GM19238 (cell line): ENCODE data around the gene ZFAND5.
A peak's percentile ranks its signal among the peaks of the same experiment; 100 is the strongest.

Source experiments
- DNase-seq: peaks from one replicate; pipeline ENCODE4 v3.0.0; 2011; ENCODE audit warnings: low spot score; ENCODE audit not compliant: insufficient read length

The ZFAND5 gene, protein sequence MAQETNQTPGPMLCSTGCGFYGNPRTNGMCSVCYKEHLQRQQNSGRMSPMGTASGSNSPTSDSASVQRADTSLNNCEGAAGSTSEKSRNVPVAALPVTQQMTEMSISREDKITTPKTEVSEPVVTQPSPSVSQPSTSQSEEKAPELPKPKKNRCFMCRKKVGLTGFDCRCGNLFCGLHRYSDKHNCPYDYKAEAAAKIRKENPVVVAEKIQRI

GRCh38 chr9:72364679-72365524, at the start of gene ZFAND5:
Gene ZFAND5, minus strand, starts transcription at chr9:72365208. Its CDS starts 4,430 bp downstream, at chr9:72360778.
- peak; percentile 93 for DNase-seq

DNA sequence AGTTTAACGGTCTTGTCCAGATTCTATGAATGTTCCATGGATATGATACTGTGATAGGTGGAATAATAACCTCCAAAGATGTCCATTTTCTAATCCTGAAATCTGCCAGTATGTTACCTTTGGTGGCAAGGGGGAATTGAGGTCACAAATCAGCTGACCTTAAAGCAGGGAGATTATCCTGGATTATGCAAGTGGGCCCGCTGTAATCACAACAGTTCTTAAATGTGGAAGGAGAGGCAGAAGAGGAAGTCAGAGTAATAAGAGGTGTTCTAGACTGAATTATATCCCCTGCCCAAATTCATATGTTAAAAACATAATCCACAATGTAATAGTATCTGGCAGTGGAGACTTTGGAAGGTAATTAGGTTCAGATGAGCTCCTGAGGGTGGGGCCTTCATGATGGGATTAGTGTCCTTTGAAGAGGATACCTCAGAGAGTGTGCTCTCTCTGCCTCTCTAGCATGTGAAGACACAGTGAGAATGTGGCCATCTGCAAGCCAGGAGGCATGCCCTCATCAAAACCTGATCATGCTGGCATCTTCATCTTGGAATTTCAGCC, 47.6 kb upstream of the ZFAND5 start:
- no peak for DNase-seq

- DNase-seq: no peak
Measured at GRCh38 chr9:72410214-72410613, 45.2 kb upstream of the ZFAND5 start.

- DNase-seq: no peak
Measured at GRCh38 chr9:72407114-72407513, 42.1 kb upstream of the ZFAND5 start.

- no peak for DNase-seq
Measured at GRCh38 chr9:72402744-72403143, 37.7 kb upstream of the ZFAND5 start.

DNA sequence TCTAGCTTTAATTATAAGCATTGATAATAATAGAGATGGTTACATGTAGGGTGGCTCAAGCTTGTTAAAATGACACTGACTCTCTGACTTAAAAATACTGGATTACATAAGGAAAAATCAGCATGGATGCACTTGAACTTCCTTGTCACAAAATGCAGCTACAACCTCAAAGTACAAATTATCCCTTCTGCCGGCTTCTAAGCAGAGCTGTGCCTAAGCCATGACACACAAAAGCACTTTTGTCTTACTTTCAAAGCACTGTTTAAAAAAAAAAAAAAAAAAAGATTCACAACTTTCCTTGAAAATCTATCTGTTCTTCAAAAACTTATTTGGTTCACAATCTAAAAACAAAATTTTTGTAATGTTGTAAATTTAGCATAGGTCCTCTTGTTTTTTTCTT, 36.4 kb upstream of the ZFAND5 start:
- no peak for DNase-seq

DNA sequence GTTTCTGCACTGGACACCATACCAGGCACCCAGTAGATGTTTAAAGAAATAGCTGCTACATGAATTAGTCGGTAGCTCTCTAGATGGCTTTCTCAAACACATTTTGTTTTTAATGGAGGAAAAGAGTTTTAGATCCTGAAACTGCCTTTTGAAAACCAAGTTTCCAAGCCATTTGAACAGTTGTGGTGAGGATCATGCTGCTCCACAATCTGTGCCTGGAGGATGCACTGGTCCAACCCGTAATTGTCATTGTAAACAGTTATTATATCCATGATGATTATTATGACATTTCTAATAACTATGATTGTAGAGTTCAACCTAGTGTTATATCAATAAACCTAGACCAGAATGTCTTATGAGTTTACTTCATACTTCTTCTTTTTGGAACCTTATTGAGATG, 35.9 kb upstream of the ZFAND5 start:
- no peak for DNase-seq

GRCh38 chr9:72399391-72399790, 34.4 kb upstream of the ZFAND5 start:
- no peak for DNase-seq

DNA sequence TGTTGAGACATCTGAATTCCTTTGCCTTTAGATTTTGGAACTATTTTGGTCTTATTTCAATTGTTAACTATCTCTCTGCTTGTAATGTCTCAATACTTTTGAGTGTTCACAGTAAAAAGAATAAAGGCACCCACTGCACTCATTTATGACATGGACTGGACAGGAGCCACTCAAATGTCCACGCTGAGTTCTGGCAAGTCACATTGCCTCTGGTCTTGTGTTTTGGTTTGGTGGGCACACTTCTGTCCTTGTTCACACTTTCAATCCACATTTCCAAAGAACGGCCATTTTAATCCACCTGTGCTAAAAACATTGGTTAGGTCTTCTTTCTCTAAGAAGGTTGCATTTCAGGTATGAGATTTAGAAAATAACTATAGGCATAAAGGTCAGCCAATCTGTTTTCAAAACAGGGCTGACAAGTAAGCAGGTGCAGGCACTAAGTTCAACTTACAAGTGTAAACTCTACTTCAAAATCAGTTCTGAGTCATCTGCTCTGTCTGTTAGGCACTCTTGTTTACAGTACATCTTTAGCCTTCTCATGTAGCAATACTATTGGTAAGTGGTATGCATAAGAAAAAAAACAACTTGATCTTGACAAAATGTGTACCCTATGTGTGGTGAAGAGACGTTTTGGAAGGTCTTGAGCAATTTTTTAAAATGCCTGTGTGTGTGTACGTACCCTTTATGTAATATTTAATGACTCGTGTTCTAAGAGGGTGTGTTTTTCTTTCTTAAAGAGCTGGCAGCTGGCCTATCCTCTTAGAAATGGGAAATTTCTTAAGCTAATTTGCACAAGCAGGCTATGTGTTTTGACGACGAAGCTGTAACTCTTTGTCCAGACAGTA, 31.5 kb upstream of the ZFAND5 start:
- DNase-seq: no peak

GRCh38 chr9:72394066-72394465, 29.1 kb upstream of the ZFAND5 start:
- no peak for DNase-seq

DNA sequence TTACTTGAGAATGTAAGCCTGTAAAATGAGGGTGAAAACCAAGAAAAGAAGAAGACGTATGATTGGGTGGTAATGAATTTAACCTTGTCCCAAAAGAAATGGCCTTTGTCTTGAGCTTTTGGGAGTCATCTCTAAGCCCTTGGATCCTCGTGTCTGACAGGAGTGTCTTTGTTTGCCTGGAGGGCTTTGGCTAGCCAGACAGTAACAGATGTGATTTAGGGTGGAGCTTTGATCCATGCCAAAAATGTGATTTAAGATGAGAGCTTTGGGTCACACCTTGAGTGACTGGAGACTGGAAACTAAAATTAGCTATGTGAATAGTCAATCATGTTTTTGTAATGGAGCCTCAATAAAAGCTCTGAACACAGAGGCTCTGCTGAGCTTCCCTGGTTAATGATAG, 25.9 kb upstream of the ZFAND5 start:
- DNase-seq: no peak

DNA sequence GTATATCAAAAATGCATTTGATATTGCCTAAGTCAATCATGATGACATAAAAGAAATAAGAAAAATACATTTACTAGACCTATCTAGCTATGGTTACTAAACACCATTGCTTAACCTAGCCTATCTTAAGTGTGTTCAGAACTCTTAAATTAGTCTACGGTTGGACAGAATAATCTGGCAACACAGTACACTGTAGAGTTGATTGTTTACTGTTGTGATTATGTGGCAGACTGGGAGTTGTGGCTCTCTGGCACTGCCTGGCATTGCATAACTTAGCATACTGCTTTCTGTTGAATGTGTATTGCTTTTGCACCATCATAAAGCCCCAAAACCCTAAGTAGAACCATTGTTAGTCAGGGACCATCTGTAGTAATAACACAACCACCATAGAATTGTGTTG, 21.2 kb upstream of the ZFAND5 start:
- no peak for DNase-seq

DNA sequence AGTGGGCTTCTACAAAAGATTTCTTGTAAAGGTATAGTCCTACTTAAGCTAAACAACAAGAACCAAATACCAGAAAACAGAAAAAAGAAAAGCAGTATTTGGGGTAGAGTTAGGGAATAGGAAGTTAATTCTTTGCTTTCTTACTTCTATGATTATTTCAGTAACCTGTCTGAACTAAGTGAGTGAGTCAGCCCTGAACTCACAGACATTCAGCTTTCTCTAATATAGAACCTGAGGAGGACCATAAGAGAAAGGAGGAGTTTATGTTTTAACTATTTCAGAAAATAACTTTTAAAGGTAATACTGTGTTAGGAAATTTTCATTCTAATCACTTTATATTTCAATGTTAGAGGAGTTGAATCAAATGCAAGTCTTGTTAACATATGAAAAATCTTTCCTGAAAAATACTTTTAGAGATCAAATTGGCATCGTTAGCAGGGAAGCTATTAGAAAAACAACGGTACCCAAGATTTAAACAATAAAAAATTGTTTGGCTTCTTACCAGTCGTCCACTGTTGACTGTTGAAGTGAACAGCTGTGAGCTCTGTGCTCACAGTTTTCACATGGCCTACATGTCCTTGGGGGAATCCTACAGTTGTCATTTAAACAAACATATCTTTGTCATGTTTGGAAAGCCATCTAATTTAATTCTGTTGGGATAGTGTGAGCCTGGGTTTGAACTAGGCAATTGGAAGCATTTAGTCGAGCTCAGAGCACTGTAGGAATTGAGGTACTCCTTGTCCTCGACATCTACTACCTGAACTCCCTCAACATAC, 19.9 kb upstream of the ZFAND5 start:
- no peak for DNase-seq

DNA sequence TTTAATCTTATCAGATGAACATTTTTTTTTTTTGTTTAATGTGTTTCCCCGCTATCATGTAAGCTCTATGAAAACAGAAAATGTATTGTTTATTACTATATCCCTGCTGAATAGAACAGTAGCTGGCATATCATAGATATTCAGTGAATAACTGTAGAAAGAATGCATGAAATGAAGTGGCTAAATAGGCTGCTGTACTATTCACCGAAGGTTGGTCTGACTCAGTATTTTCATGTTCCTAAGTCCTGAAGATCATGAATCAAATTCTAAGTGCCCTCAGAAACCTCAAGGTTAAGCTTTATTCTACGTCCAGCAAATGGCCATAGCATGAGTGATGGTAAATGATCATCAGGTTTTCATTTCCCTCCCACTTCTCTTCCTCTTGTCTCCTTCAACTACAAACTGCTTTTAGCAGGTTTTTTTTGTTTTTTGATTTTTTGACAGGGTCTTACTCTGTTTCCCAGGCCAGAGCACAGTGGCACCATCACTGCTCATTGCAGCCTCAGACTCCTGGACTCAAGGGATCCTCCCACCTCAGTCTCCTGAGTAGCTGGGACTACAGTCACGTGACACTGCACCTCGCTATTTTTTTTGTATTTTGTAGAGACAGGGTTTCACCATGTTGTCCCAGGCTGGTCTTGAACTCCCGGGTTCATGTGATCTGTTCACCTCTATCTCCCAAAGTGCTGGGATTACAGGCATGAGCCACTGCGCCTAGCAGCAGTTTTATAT, 19.1 kb upstream of the ZFAND5 start:
- DNase-seq: no peak

DNA sequence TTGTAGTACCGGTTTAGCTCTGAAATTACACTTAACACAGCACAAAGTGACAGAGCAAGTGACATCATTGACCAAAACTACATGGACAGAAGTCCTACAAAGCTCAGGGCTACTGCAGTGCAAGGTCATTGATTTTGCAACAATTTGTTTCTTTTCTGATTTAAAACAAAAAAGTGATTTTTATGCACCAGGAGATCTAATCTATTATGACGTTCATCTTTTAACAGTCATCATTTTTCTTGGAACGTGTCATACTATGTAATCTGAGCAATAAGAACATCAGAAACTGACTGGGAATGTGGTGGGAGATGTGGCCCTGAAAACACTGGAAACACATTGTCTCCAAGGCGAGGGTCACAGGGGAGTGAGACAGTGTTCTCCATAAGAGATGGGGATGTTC, 17.4 kb upstream of the ZFAND5 start:
- DNase-seq: no peak

DNA sequence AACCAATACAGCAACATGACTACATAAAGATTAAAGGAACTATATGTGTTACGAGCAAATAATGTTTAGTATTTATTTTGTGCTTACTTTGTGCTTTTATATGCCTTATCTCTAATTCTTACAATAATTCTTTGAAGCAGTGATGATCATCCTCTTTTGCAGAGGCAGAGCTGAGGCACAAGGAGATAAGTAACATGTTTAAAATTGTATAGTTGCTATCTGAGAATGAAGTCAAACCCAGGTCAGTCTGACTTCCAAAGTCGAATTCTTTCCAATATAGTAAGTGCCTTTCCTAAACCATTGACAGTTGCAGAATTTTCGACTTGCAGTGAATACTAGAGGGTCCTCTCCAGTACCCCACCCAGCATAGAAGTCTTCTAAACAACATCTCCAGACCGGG, 12.0 kb upstream of the ZFAND5 start:
- no peak for DNase-seq

- no peak for DNase-seq
Measured at GRCh38 chr9:72371151-72371550, 6.1 kb upstream of the ZFAND5 start.

DNA sequence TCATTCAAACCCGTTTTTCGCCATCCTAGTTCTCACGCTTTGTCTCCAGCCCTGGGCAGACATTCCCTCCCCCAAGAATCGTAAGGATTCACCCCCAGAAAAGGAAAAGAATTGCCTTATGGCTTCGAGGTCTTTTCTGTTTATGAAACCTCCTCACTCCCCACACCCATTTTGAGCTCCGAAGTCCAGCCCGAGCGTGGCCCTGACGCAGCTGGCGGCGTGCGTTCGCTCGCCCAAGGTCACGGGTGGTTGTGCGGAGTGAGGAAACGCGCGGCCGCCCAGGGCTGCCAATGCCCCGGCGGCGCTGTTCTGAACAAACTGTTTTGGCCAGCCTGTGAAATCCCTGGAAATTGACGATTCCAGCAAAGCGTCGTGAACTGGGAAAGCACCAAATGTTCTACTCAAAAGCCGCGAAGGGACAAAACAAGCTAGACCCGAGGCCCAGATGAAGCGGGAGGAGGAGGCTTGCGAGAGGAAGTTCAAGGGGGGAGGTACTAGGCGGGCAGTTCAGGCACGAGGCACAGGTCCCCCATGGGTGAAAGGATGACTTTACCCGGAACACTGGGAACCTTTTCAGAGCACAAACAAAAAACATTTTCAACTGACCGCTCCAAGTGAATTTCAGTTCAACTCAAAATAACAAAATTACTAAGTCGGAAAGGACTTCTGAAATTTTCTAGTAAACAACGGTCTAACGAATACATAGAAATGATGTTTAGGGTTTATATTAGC, 683 bp upstream of the ZFAND5 start:
- DNase-seq: peak; percentile 65

- DNase-seq: peak; percentile 71
Measured at GRCh38 chr9:72363908-72364678, 915 bp downstream of the ZFAND5 start.
